Upper lobe of left lung (tissue), 6 donors: Measurements from ENCODE around the gene GABRB1. TPM values are rescaled to one million over a fixed set of nuclear protein-coding genes. Genes with fewer than 3 reads are reported as not detected.

Experiments used
- ATAC-seq, 2 donors: fragments of 200-7000 bp; cut with Tn5 transposase; one replicate each; pipeline ENCODE4 v1.9.1; 2022; ENCODE audit warnings: mild to moderate bottlenecking in 2 of 2, moderate library complexity in 2 of 2; ENCODE audit not compliant: low FRiP score in 2 of 2
- DNase-seq, 2 donors: peaks; one replicate each; pipeline ENCODE4 v3.0.0-alpha.2; 2019 to 2020
- H3K27ac ChIP-seq, 4 donors: fragments of 200-600 bp; sonication (generic); one replicate each; pipeline ENCODE4 v1.5.1; 2016 to 2019
- H3K27me3 ChIP-seq, 4 donors: fragments of 200-600 bp; sonication (generic); one replicate each; pipeline ENCODE4 v1.5.1; 2017 to 2019
- H3K36me3 ChIP-seq, 4 donors: fragments of 200-600 bp; sonication (generic); one replicate each; pipeline ENCODE4 v1.5.1; 2016 to 2019
- H3K4me1 ChIP-seq, 4 donors: fragments of 200-600 bp; sonication (generic); one replicate each; pipeline ENCODE4 v1.5.1; 2018 to 2019
- H3K4me3 ChIP-seq, 4 donors: fragments of 200-600 bp; sonication (generic); one replicate each; pipeline ENCODE4 v1.5.1; 2017 to 2019; ENCODE audit warnings: mild to moderate bottlenecking in 2 of 4, moderate library complexity in 1 of 4
- H3K9me3 ChIP-seq, 4 donors: fragments of 200-600 bp; sonication (generic); one replicate each; pipeline ENCODE4 v1.5.1; 2018 to 2019
- CTCF ChIP-seq, 6 experiments: fragments of 450-650 bp in 4 of 6; fragments of 200-600 bp in 2 of 6; sonication (generic) in 2 of 6; IDR thresholded peaks; one replicate each; pipeline ENCODE4 v1.5.1; 2016 to 2019; ENCODE audit warnings: antibody characterized with exemption in 6 of 6
- EP300 ChIP-seq, 4 donors: sonication (generic); formaldehyde crosslinking; IDR thresholded peaks; one replicate each; pipeline ENCODE4 v1.5.1; 2017; ENCODE audit warnings: antibody characterized with exemption in 4 of 4, control low read depth in 2 of 4
- POLR2A ChIP-seq, 4 donors: fragments of 450-650 bp; IDR thresholded peaks; one replicate each; pipeline ENCODE4 v1.5.1; 2016 to 2017; ENCODE audit warnings: antibody characterized with exemption in 4 of 4, mild to moderate bottlenecking in 2 of 4
- POLR2AphosphoS5 ChIP-seq, 2 donors: sonication (generic); formaldehyde crosslinking; IDR thresholded peaks; one replicate each; pipeline ENCODE4 v1.5.1; 2017; ENCODE audit warnings: antibody characterized with exemption in 2 of 2
- WGBS, 2 donors: methylation state at CpG; one replicate each; pipeline ENCODE4 v1.1.5; 2017 to 2018; 5-methylcytosine and 5-hydroxymethylcytosine counted together
- total RNA-seq, 6 donors: library from RNA; depleted of rRNA in 4 of 6; stranded (reverse); fragments of >200 nt in 4 of 6; gene quantifications; one replicate each; pipeline versions ENCODE4 v1.1.0 to v1.2.1, GENCODE V29; 2016 to 2021
- donor health status: DM: no; HTN: no; CAD: no; lungs with moderate emphysema.
- donor health status: DM: no; HTN: yes; CAD: no; lungs with severe emphysema.

Gene GABRB1
- total RNA-seq, 6 donors from 2014 or later = not detected

GRCh38 chr4:47002580-47002979, 28.8 kb upstream of the GABRB1 start:
- no peak for DNase-seq
- no peak overlapping the region for H3K4me3 ChIP-seq
- no peak for ATAC-seq
- H3K27ac ChIP-seq = no peak overlapping the region
- WGBS, 2 donors = 84 to 88% methylated on average over 1 of the region's 1 CpG
- H3K4me1 ChIP-seq = no peaks in the 10 kb centered on the region
- no peaks in the 10 kb centered on the region for H3K9me3 ChIP-seq
- H3K36me3 ChIP-seq = no peaks in the 10 kb centered on the region
- no peaks in the 10 kb centered on the region for H3K27me3 ChIP-seq
- TF ChIP-seq CTCF (IDR thresholded peaks at IDR 0.05) (no peak), POLR2A (IDR thresholded peaks at IDR 0.05) (no peak), POLR2AphosphoS5 (IDR thresholded peaks at IDR 0.05) (no peak), EP300 (IDR thresholded peaks at IDR 0.05) (no peak)

DNA sequence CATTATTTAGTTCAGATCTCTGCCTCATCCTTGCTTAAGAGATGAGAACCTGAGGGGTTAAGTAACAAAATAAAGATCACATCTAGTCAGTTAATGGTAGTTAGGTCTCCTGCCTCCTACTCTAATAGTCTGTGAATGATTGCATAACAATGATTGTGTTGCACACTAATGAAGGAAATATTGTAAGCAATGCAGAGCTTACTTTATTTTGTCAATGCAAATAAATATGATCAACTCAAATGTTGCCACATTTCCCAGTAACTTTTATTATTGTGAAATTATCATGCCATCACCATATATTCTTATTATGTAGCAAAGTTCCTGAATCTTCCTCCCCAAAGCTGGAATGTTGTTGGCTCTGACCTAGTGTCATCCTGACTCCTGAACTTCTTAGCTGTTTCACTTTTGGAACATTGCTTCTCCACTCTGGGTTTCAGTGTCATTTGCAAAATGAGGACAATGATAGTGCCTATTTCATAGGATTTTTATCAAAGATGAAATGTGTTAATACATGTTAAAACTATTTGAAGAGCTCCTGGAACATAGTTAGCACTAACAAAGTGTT, 20.9 kb upstream of the GABRB1 start:
- Histone ChIP-seq H3K4me3 (no peak overlapping the region), H3K36me3 (no peaks in the 10 kb centered on the region), H3K27me3 (no peaks in the 10 kb centered on the region), H3K27ac (no peak overlapping the region), H3K9me3 (no peaks in the 10 kb centered on the region), H3K4me1 (no peaks in the 10 kb centered on the region)
- no peak for DNase-seq
- no peak for ATAC-seq
- TF ChIP-seq POLR2A (IDR thresholded peaks at IDR 0.05) (no peak), EP300 (IDR thresholded peaks at IDR 0.05) (no peak), CTCF (IDR thresholded peaks at IDR 0.05) (no peak), POLR2AphosphoS5 (IDR thresholded peaks at IDR 0.05) (no peak)

DNA sequence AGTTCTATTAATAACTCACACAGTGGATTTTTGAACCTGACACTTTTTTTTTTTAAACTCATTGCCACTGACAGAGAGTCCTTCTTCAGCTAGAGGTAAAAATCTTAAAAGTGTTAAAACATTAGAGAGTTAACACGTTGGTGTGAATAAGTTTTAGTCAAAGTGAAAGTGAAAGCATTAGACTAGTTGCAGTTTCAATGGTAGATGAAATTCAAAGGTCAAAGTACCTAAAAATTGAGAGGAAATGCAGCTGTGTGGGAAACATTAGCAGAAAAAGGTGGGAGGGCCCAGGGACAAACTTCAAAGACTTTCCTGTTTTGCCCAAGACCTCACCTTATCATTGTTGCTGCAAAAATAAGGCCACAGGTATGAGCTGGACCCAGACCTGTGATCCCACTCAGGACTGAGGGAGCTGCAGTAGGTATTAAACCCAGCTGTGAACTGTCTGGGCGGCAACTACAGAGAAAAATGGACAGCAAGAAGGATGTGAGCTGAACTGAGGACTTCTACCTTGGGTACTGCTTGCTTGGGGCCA, 20.4 kb upstream of the GABRB1 start:
- H3K9me3 ChIP-seq = no peaks in the 10 kb centered on the region
- H3K27ac ChIP-seq = no peak overlapping the region
- no peaks in the 10 kb centered on the region for H3K27me3 ChIP-seq
- ATAC-seq = no peak
- H3K36me3 ChIP-seq = no peaks in the 10 kb centered on the region
- WGBS, 2 donors = 49 to 56% methylated on average over 2 of the region's 2 CpGs
- TF ChIP-seq CTCF (IDR thresholded peaks at IDR 0.05) (no peak), POLR2A (IDR thresholded peaks at IDR 0.05) (no peak), POLR2AphosphoS5 (IDR thresholded peaks at IDR 0.05) (no peak), EP300 (IDR thresholded peaks at IDR 0.05) (no peak)
- no peaks in the 10 kb centered on the region for H3K4me1 ChIP-seq
- H3K4me3 ChIP-seq = no peak overlapping the region
- DNase-seq = no peak

GRCh38 chr4:47012676-47013075, 18.7 kb upstream of the GABRB1 start:
- TF ChIP-seq POLR2A (IDR thresholded peaks at IDR 0.05) (no peak), CTCF (IDR thresholded peaks at IDR 0.05) (no peak), EP300 (IDR thresholded peaks at IDR 0.05) (no peak), POLR2AphosphoS5 (IDR thresholded peaks at IDR 0.05) (no peak)

GRCh38 chr4:47013373-47013772, 18.0 kb upstream of the GABRB1 start:
- H3K27me3 ChIP-seq = no peaks in the 10 kb centered on the region
- ATAC-seq (no peak), DNase-seq (no peak)
- H3K4me1 ChIP-seq = no peaks in the 10 kb centered on the region
- TF ChIP-seq EP300 (IDR thresholded peaks at IDR 0.05) (no peak), POLR2AphosphoS5 (IDR thresholded peaks at IDR 0.05) (no peak), POLR2A (IDR thresholded peaks at IDR 0.05) (no peak), CTCF (IDR thresholded peaks at IDR 0.05) (no peak)
- no peak overlapping the region for H3K4me3 ChIP-seq
- no peaks in the 10 kb centered on the region for H3K36me3 ChIP-seq
- H3K9me3 ChIP-seq = no peaks in the 10 kb centered on the region
- WGBS, 2 donors = 82 to 89% methylated on average over 3 of the region's 3 CpGs
- no peak overlapping the region for H3K27ac ChIP-seq

More at GRCh38 chr4:47012676-47013075, 18.7 kb upstream of the GABRB1 start:
- Histone ChIP-seq H3K27ac (no peak overlapping the region), H3K36me3 (no peaks in the 10 kb centered on the region), H3K27me3 (no peaks in the 10 kb centered on the region), H3K4me1 (no peaks in the 10 kb centered on the region), H3K4me3 (no peak overlapping the region), H3K9me3 (no peaks in the 10 kb centered on the region)
- DNase-seq (no peak), ATAC-seq (no peak)
